GM19035 (cell line): Measurements from ENCODE around the gene LMAN2.
"Not testable (repeated sequence)": the region's sequence is repeated elsewhere in the genome, so short reads cannot be mapped to it uniquely, and the experiment has no call there.

Experiments used
- ATAC-seq: cut with Tn5 transposase; IDR thresholded peaks from one replicate; pipeline ENCODE4 v1.9.1; 2021; ENCODE audit not compliant: unreplicated experiment

LMAN2 gene

GRCh38 chr5:177365845-177366527, 14.5 kb upstream of the LMAN2 start:
- ATAC-seq = no peak

- ATAC-seq = no peak
Measured at GRCh38 chr5:177364159-177364962, 12.9 kb upstream of the LMAN2 start.

- no peak for ATAC-seq
Measured at GRCh38 chr5:177363565-177363964, 12.1 kb upstream of the LMAN2 start.

- no peak for ATAC-seq
Measured at GRCh38 chr5:177362610-177363507, 11.4 kb upstream of the LMAN2 start.

- ATAC-seq = no peak
Measured at GRCh38 chr5:177362292-177362609, 10.8 kb upstream of the LMAN2 start.

GRCh38 chr5:177361418-177362291, 10.2 kb upstream of the LMAN2 start:
- no peak for ATAC-seq

- not testable (repeated sequence) for ATAC-seq
Measured at GRCh38 chr5:177360740-177361139, 9.3 kb upstream of the LMAN2 start.

GRCh38 chr5:177359860-177360259, 8.4 kb upstream of the LMAN2 start:
- no peak for ATAC-seq

GRCh38 chr5:177359451-177359851, 8.0 kb upstream of the LMAN2 start:
- no peak for ATAC-seq

- ATAC-seq = peak; percentile 3
Measured at GRCh38 chr5:177358370-177358819, 6.9 kb upstream of the LMAN2 start.

- peak; percentile 94 for ATAC-seq
Measured at GRCh38 chr5:177357459-177358351, 6.2 kb upstream of the LMAN2 start, which contains the start of gene RGS14. RGS14 (plus strand) TSS chr5:177357924; CDS start chr5:177358025, 101 bp downstream.

GRCh38 chr5:177357146-177357458, 5.6 kb upstream of the LMAN2 start:
- no peak for ATAC-seq

- ATAC-seq = no peak
Measured at GRCh38 chr5:177356746-177357145, 5.3 kb upstream of the LMAN2 start.

- no peak for ATAC-seq
Measured at GRCh38 chr5:177355868-177356168, 4.3 kb upstream of the LMAN2 start.

- ATAC-seq = no peak
Measured at GRCh38 chr5:177355162-177355867, 3.8 kb upstream of the LMAN2 start.

GRCh38 chr5:177354711-177355110, 3.2 kb upstream of the LMAN2 start:
- ATAC-seq = no peak

- ATAC-seq = no peak
Measured at GRCh38 chr5:177354256-177354655, 2.8 kb upstream of the LMAN2 start.

GRCh38 chr5:177353093-177353492, 1.6 kb upstream of the LMAN2 start:
- no peak for ATAC-seq

GRCh38 chr5:177350776-177351391, 584 bp downstream of the LMAN2 start:
- no peak for ATAC-seq
